ENCODE results near the gene NKAPD1.

- TF ChIP-seq POLR2A (IDR thresholded peaks at IDR 0.05) (no peak), CTCF (IDR thresholded peaks at IDR 0.05) (peak; percentile 50 to 78 (median 64))
Measured at GRCh38 chr11:112113539-112114457, 39.7 kb downstream of the NKAPD1 start.

All from heart left ventricle (tissue), 13 donors.